IgD-negative memory B cell (primary cell): ENCODE data around the gene TMEM132D. TPM values are rescaled to one million over a fixed set of nuclear protein-coding genes. Genes with fewer than 3 reads are reported as not detected.

ENCODE experiments used
- H3K27ac Mint-ChIP-seq, 3 donors: one replicate each; pipeline ENCODE4 v1.8.0; 2020 to 2022; ENCODE audit warnings: mild to moderate bottlenecking in 3 of 3, mixed read lengths in 3 of 3, moderate library complexity in 1 of 3
- H3K27me3 Mint-ChIP-seq: one replicate; pipeline ENCODE4 v1.8.0; 2021; ENCODE audit warnings: mixed read lengths
- H3K36me3 Mint-ChIP-seq: one replicate; pipeline ENCODE4 v1.8.0; 2020; ENCODE audit warnings: mild to moderate bottlenecking, mixed read lengths
- H3K4me1 Mint-ChIP-seq, 3 donors: one replicate each; pipeline ENCODE4 v1.8.0; 2020 to 2022; ENCODE audit warnings: mixed read lengths in 3 of 3, mild to moderate bottlenecking in 1 of 3
- H3K4me3 Mint-ChIP-seq, 4 donors: one replicate each; pipeline ENCODE4 v1.8.0; 2020 to 2022; ENCODE audit warnings: mild to moderate bottlenecking in 4 of 4, mixed read lengths in 4 of 4, moderate library complexity in 3 of 4
- H3K9me3 Mint-ChIP-seq, 3 donors: one replicate each; pipeline ENCODE4 v1.8.0; 2020 to 2021; ENCODE audit warnings: mixed read lengths in 3 of 3, mild to moderate bottlenecking in 1 of 3
- polyA plus RNA-seq: library from polyadenylated mRNA; unstranded; fragments of 300-500 nt; fragmentation: Illumina TruSeq; gene quantifications from one replicate; pipeline ENCODE4 v1.2.3, GENCODE V29; 2021

TMEM132D gene
- polyA plus RNA-seq, 1 donor from 2014 or later, result not detected

GRCh38 chr12:129762436-129762835 lies 141.4 kb downstream of the TMEM132D start:
- peaks cover 2% of the 10 kb centered on the region for H3K36me3 Mint-ChIP-seq

GRCh38 chr12:129753586-129753985 lies 150.2 kb downstream of the TMEM132D start:
- Mint-ChIP-seq H3K36me3 (no peaks in the 10 kb centered on the region), H3K4me3 (no peak overlapping the region), H3K27ac (no peak overlapping the region), H3K9me3 (peaks cover 0 to 2% (median 1%) of the 10 kb centered on the region in 3 donors), H3K4me1 (no peaks in the 10 kb centered on the region), H3K27me3 (no peaks in the 10 kb centered on the region)

More at GRCh38 chr12:129762436-129762835, 141.4 kb downstream of the TMEM132D start:
- Mint-ChIP-seq H3K4me1 (peaks cover 0 to 2% (median 0%) of the 10 kb centered on the region in 3 donors), H3K9me3 (peaks cover 10 to 19% (median 15%) of the 10 kb centered on the region in 3 donors), H3K27ac (no peak overlapping the region), H3K4me3 (no peak overlapping the region), H3K27me3 (peaks cover 1% of the 10 kb centered on the region)

- Mint-ChIP-seq H3K27me3 (no peaks in the 10 kb centered on the region), H3K4me1 (no peaks in the 10 kb centered on the region), H3K4me3 (no peak overlapping the region), H3K36me3 (no peaks in the 10 kb centered on the region), H3K27ac (no peak overlapping the region), H3K9me3 (no peaks in the 10 kb centered on the region)
These were observed 153.4 kb downstream of the TMEM132D start for GRCh38 chr12:129750421-129750820.

- Mint-ChIP-seq H3K9me3 (peaks cover 3 to 6% (median 5%) of the 10 kb centered on the region in 3 donors), H3K27ac (no peak overlapping the region), H3K4me1 (no peaks in the 10 kb centered on the region), H3K36me3 (no peaks in the 10 kb centered on the region), H3K4me3 (no peak overlapping the region), H3K27me3 (no peaks in the 10 kb centered on the region)
These were observed 157.5 kb downstream of the TMEM132D start for GRCh38 chr12:129746318-129746717.

GRCh38 chr12:129729170-129729569 lies 174.7 kb downstream of the TMEM132D start:
- Mint-ChIP-seq H3K4me1 (no peaks in the 10 kb centered on the region), H3K36me3 (no peaks in the 10 kb centered on the region), H3K27me3 (peaks cover 2% of the 10 kb centered on the region), H3K4me3 (no peak overlapping the region), H3K27ac (no peak overlapping the region), H3K9me3 (peaks cover under 1 to 4% (median under 1%) of the 10 kb centered on the region in 3 donors)

- no peak overlapping the region for H3K4me3 Mint-ChIP-seq
- H3K4me1 Mint-ChIP-seq, result no peaks in the 10 kb centered on the region
- peaks cover 2 to 7% (median 3%) of the 10 kb centered on the region in 3 donors for H3K9me3 Mint-ChIP-seq
- H3K36me3 Mint-ChIP-seq, result no peaks in the 10 kb centered on the region
- H3K27me3 Mint-ChIP-seq, result peaks cover 2% of the 10 kb centered on the region
- no peak overlapping the region for H3K27ac Mint-ChIP-seq
These were observed 176.7 kb downstream of the TMEM132D start for GRCh38 chr12:129727100-129727499.

- no peak overlapping the region for H3K27ac Mint-ChIP-seq
- H3K4me1 Mint-ChIP-seq, result no peaks in the 10 kb centered on the region
- H3K9me3 Mint-ChIP-seq, result peaks cover 2 to 11% (median 3%) of the 10 kb centered on the region in 3 donors
- H3K36me3 Mint-ChIP-seq, result no peaks in the 10 kb centered on the region
- H3K27me3 Mint-ChIP-seq, result peaks cover 2% of the 10 kb centered on the region
- no peak overlapping the region for H3K4me3 Mint-ChIP-seq
These were observed 180.6 kb downstream of the TMEM132D start for GRCh38 chr12:129723260-129723659.

GRCh38 chr12:129720618-129721017 lies 183.2 kb downstream of the TMEM132D start:
- Mint-ChIP-seq H3K9me3 (peaks cover 0 to 17% (median 3%) of the 10 kb centered on the region in 3 donors), H3K4me1 (no peaks in the 10 kb centered on the region), H3K27ac (no peak overlapping the region), H3K36me3 (no peaks in the 10 kb centered on the region), H3K27me3 (no peaks in the 10 kb centered on the region), H3K4me3 (no peak overlapping the region)

- Mint-ChIP-seq H3K36me3 (no peaks in the 10 kb centered on the region), H3K9me3 (peaks cover 0 to 20% (median 3%) of the 10 kb centered on the region in 3 donors)
These were observed 184.4 kb downstream of the TMEM132D start for GRCh38 chr12:129719416-129719815.

GRCh38 chr12:129717438-129717837 lies 186.4 kb downstream of the TMEM132D start:
- no peak overlapping the region for H3K4me3 Mint-ChIP-seq
- no peaks in the 10 kb centered on the region for H3K27me3 Mint-ChIP-seq
- H3K27ac Mint-ChIP-seq, result no peak overlapping the region
- no peaks in the 10 kb centered on the region for H3K4me1 Mint-ChIP-seq
- peaks cover 0 to 12% (median 0%) of the 10 kb centered on the region in 3 donors for H3K9me3 Mint-ChIP-seq
- H3K36me3 Mint-ChIP-seq, result no peaks in the 10 kb centered on the region

More at GRCh38 chr12:129719416-129719815, 184.4 kb downstream of the TMEM132D start:
- no peaks in the 10 kb centered on the region for H3K27me3 Mint-ChIP-seq
- H3K27ac Mint-ChIP-seq, result no peak overlapping the region
- no peaks in the 10 kb centered on the region for H3K4me1 Mint-ChIP-seq
- no peak overlapping the region for H3K4me3 Mint-ChIP-seq

GRCh38 chr12:129716825-129717224 lies 187.0 kb downstream of the TMEM132D start:
- no peak overlapping the region for H3K4me3 Mint-ChIP-seq
- H3K36me3 Mint-ChIP-seq, result no peaks in the 10 kb centered on the region
- no peaks in the 10 kb centered on the region for H3K27me3 Mint-ChIP-seq
- H3K27ac Mint-ChIP-seq, result no peak overlapping the region
- peaks cover 0 to 12% (median 0%) of the 10 kb centered on the region in 3 donors for H3K9me3 Mint-ChIP-seq
- no peaks in the 10 kb centered on the region for H3K4me1 Mint-ChIP-seq

- Mint-ChIP-seq H3K27me3 (no peaks in the 10 kb centered on the region), H3K4me3 (no peak overlapping the region), H3K36me3 (peaks cover 3% of the 10 kb centered on the region), H3K9me3 (peaks cover 11 to 27% (median 17%) of the 10 kb centered on the region in 3 donors), H3K27ac (no peak overlapping the region), H3K4me1 (no peaks in the 10 kb centered on the region)
These were observed 197.1 kb downstream of the TMEM132D start for GRCh38 chr12:129706716-129707115.

GRCh38 chr12:129704232-129704830 lies 199.5 kb downstream of the TMEM132D start:
- peaks cover 3% of the 10 kb centered on the region for H3K36me3 Mint-ChIP-seq

GRCh38 chr12:129701631-129702101 lies 202.2 kb downstream of the TMEM132D start:
- H3K4me3 Mint-ChIP-seq, result no peak overlapping the region
- H3K27ac Mint-ChIP-seq, result no peak overlapping the region
- no peaks in the 10 kb centered on the region for H3K4me1 Mint-ChIP-seq
- H3K9me3 Mint-ChIP-seq, result peaks cover 2 to 11% (median 7%) of the 10 kb centered on the region in 3 donors
- no peaks in the 10 kb centered on the region for H3K27me3 Mint-ChIP-seq
- peaks cover 3% of the 10 kb centered on the region for H3K36me3 Mint-ChIP-seq

More at GRCh38 chr12:129704232-129704830, 199.5 kb downstream of the TMEM132D start:
- no peak overlapping the region for H3K4me3 Mint-ChIP-seq
- no peaks in the 10 kb centered on the region for H3K27me3 Mint-ChIP-seq
- H3K9me3 Mint-ChIP-seq, result peaks cover 4 to 21% (median 17%) of the 10 kb centered on the region in 3 donors
- H3K27ac Mint-ChIP-seq, result no peak overlapping the region
- H3K4me1 Mint-ChIP-seq, result no peaks in the 10 kb centered on the region

GRCh38 chr12:129700036-129700435 lies 203.8 kb downstream of the TMEM132D start:
- Mint-ChIP-seq H3K36me3 (peaks cover 3% of the 10 kb centered on the region), H3K27ac (no peak overlapping the region), H3K4me1 (no peaks in the 10 kb centered on the region)

GRCh38 chr12:129696926-129697325 lies 206.9 kb downstream of the TMEM132D start:
- Mint-ChIP-seq H3K9me3 (peaks cover 0 to 11% (median 4%) of the 10 kb centered on the region in 3 donors), H3K27ac (no peak overlapping the region), H3K4me3 (no peak overlapping the region), H3K27me3 (no peaks in the 10 kb centered on the region), H3K36me3 (no peaks in the 10 kb centered on the region), H3K4me1 (no peaks in the 10 kb centered on the region)

More at GRCh38 chr12:129700036-129700435, 203.8 kb downstream of the TMEM132D start:
- Mint-ChIP-seq H3K9me3 (peaks cover 2 to 8% (median 6%) of the 10 kb centered on the region in 3 donors), H3K4me3 (no peak overlapping the region), H3K27me3 (no peaks in the 10 kb centered on the region)
